Stimulated activated CD8-positive, alpha-beta memory T cell treated with anti-CD3 and anti-CD28 coated beads, Interleukin-2, amount 100 ng/mL, for 1 hour (primary cell): ENCODE measurements around the gene CCDC157.
A peak's percentile ranks its signal among the peaks of the same experiment; 100 is the strongest.

ENCODE experiments used
- DNase-seq, 2 donors: peaks; one replicate each; pipeline ENCODE4 v3.0.0-alpha.2; 2020; ENCODE audit warnings: low read depth in 2 of 2

CCDC157 gene

DNA sequence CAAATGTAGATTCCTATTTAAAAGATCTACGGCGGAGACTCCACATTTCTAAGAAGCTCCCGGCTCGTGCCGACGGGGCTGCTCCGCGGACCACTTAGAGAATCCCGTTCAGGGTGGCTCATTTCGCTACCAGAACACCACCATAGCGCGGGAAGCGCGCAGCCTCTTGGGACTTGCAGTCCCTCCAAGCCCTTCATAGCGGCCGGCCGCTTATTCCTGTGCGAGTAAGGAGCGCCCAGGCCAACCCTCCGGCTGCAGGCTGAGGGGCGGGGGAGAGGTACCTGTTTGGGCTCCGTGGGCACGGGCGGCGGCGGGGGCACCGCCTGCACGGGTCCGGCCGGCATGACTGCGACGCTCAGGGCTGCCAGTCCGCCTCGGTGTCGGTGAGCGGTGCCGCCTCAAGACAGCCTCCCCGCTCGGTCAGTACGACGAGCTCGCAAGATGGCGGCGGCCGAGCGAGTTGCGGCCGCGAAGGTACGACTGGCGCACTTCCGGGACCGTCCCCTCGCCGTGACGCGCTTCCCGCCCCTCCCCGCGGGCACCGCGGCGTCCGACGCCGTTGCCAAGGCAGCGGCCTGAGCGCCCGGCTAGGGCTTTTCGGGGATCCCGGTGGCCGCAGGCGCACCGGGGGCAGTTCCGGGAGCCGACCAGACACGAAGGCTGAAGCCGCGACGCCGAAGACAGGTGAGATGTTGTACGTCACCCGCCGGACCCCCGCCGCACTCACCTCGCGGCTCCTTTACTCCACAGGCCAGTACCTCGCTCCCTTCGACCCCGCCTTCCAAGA lies at the start of gene CCDC157, which contains the start of gene SF3A1:
Gene CCDC157 (plus strand): TSS at position 559 of the 787 bp plus-strand sequence. CDS start 8,994 bp downstream, outside the sequence.
Gene SF3A1 (minus strand): TSS at position 446 of the 787 bp plus-strand sequence. CDS start 102 bp downstream, at position 344.
- peak; percentile 71 to 77 for DNase-seq

GRCh38 chr22:30307041-30307574 lies 49.7 kb upstream of the CCDC157 start:
- DNase-seq, result no peak

DNA sequence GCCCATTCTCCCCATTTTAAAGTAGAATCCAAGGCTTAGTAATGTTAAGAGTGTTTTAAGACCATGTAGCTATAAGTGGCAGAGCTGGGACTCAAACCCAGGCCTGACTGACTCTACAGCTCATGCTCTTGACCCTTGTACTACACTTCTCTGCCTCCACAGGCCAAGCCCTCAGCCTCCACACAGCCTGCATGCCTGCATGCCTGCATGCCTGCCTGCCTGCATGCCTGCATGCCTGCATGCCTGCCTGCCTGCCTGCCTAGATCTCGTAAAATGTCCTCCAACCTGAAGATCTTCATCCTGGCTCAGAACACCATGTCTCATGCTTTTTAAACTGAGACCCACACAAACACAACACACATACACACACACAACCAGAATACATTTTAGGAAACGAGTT lies 48.7 kb upstream of the CCDC157 start:
- DNase-seq, result no peak

DNA sequence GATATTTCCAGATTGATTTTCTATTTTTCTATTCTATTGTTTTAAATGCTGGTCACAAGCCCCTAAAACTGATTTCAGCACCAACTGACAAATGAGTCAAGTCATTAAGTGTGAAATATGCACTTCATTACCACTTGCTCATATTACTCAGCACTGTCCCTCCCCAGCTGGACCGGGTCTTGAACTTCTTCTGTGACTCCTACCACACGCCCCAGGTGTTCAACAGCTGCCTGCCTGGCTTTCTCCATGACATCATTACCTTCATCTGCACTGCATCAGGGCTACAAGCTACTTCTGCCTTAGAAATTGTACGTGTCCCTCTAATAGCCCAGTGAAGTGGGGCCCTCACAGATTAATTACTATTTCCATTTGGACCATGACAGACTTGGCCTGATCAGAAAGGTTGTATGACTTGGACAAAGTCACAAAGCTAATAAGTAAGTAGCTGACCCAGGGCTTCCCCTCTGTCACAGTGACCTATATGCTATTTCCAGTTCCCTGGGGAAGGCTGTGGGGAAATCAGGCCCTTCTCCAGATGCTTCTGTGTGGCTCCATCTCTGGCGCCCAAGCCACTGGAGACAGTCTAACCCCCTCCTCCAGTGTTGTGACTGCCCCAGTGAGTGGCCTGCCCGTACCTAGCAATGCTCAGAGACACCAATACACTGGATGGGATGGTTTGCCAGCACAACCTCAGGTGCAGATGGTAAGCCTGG lies 48.1 kb upstream of the CCDC157 start:
- DNase-seq, result no peak

DNA sequence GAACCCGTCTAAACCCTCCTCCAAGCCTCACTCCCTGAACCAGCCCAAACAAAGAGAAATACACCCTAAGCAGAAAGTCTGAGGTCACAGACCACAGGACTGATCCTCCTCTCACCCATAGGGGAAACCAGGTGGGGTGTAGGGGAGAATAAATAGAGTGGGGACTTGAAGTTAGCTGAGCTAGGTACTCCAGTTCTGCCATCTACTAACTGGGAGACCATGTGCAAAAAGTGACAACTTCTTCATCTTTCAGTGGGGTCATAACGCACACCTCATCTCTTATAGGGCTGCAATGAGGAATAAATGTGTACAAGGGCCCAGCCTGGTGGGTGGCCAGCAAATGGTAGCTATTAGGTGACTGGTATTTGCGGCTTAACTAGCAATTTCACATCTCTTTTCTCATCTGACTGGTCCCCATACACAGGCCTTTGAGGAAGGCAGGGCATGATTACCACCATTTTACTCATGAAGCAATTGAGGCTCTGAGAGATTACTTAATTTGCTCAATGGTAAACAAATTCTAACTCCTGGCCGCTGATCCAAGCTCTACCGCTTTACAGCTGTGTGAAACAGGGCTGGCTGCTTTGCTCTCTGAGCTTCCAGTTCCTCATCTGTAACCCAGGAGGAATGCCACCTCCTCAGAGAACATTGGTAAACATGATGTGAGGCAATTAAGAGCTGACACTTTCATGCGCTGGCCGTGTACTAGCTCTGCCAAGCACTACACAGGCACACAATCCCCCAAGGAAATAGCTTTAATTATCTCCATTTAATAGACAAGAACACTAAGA lies 46.7 kb upstream of the CCDC157 start:
- DNase-seq, result no peak

DNA sequence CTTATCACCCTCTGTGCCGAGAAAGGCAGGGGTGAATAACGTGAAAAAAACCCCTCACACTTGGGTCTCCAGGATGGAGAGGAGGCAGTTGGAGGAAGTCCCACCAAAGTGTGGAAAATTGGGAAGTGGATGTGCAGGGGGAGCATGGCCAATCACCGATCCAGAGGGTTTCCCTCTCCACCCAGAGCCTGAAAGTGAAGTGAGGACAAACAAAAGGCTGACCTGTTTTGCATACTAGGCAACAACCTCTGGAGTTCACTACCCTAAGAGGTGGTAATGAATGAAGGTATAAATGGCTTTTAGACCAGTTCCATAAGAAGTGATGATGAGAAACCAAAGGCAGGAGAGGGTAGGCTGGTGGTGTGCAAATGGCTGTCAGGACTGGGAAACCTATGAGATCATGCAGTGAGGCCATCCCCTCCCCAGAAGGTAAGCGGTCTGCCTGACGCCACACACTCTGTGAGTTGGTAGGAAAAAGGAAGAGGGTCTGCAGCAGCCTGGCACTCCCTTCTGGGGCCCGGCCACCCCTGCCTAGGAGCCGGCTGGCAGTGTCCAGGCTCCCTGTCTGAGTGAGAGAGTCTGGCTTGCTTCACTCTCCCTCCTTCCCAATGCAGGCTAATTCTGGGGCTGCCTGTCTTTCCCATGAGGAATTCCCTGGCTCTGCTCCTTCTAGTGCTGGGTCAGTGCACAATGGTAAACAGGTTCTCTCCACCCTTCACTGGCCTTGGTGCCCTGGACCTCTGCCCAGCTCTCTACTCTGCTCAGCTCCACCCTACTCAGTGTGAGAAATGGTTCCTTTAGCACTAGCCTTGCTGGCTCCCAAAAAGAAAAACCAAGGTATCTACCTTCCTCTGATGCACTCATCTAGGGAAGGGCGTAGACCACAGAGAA lies 45.7 kb upstream of the CCDC157 start:
- DNase-seq, result no peak

GRCh38 chr22:30312053-30312452 lies 44.8 kb upstream of the CCDC157 start:
- no peak for DNase-seq

DNA sequence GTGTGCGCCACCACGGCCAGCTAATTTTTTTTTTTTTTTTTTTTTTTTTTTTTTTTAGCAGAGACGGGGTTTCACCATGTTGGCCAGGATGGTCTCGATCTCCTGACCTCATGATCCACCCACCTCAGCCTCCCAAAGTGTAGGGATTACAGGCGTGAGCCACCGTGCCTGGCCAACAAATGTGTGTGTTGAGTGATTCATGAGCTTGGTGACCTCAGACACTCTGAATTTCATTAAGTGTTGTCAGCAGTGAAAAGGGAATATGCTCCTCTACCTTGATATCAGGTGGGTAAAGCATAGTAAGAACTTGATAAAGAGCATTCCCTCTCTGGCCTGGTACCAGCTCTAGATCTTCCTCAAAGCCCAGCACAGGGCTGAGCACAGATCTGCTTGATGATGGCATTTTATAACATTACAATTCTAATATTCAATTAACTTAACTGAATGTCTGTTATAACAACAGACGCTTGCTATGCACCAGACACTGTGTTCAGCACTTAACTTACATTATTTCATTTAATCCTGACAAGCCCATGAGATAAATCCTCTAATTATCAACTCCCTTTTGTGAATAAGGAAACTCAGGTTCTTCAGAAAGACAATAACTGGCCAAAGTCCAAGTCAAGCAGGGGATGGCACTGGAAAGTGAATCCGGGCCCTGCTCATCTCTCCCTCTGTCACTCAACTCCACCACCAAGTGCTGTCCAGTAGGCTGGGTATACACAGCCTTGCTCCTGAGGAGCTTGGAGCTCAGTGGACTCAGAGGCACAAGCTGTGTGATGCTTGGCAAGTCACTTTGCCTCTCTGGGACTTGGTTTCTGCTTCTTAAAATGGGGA lies 43.1 kb upstream of the CCDC157 start:
- DNase-seq, result no peak

GRCh38 chr22:30314915-30315314 lies 41.9 kb upstream of the CCDC157 start:
- no peak for DNase-seq

DNA sequence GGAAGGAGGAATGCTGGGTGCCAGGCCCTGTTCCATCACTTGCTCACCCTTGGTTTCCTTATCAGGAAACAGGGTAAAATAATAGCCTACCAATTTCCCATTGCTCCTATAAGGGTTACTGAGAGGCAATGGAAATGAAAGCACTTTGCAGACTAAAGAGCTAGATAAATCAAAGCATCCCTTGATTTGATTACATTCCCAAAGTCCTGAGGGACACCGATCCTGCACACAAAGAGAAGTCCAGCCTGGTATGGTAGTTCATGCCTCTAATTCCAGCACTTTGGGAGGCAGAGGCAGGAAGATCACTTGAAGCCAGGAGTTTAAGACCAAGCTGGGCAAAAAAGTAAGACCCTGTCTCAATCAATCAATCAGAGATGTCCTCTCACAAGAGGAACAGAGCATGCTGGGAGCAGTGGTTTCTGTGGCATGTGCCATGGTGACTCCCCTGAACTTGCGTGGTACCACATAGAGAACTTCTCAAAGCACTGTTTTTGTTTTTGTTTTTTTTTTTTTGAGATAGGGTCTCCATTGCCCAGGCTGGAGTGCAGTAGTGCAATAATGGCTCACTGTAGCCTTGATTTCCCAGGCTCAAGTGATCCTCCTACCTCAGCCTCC lies 40.7 kb upstream of the CCDC157 start:
- DNase-seq, result no peak

GRCh38 chr22:30317778-30318177 lies 39.0 kb upstream of the CCDC157 start:
- no peak for DNase-seq

DNA sequence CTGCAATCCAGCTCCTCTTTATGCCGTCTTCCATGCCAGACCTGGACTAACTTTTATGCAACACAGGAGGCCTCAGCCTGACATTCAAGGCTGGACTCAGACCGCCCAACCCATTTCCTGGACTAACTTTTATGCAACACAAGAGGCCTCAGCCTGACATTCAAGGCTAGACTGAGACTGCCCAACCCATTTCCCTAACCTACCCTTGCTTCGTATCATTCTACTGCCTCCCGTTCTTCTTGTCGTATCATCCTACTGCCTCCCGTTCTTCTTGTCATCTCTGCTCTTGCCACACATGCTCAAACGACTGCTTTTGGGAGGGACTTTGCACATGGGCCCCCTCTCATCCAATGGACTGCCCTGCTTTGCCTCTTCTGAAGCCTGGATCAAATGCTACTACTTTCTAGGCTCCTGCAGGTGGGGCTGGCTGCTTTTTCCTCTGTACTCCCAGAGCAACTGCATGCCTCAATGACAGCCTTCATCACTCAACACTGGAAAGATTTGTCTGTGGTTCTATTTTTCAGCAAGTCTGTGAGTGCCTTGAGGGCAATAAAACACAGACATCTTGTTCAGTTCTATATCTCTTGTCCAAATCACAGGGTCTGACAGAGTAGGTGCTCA lies 37.9 kb upstream of the CCDC157 start:
- no peak for DNase-seq

- no peak for DNase-seq
Observed at GRCh38 chr22:30320021-30320556, 36.7 kb upstream of the CCDC157 start.

DNA sequence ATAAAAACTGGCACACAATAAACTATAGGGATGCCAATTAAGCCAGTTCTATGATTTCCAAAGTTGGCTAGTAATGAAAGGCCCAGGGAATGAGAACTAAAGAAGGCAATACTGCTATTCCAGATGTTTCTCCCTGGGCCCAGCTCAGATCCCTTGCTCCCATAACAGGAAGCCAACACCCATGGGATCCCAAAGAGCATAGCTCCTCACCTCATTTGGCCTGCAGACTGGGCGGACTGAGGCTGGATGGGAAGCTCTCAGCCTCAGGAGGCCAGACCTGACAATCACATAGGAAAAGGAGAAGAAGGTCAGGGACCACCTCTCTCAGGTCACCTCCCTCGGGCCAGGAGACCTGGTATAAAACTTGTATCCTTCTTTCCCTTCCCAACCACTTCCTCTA lies 35.3 kb upstream of the CCDC157 start:
- DNase-seq, result no peak

DNA sequence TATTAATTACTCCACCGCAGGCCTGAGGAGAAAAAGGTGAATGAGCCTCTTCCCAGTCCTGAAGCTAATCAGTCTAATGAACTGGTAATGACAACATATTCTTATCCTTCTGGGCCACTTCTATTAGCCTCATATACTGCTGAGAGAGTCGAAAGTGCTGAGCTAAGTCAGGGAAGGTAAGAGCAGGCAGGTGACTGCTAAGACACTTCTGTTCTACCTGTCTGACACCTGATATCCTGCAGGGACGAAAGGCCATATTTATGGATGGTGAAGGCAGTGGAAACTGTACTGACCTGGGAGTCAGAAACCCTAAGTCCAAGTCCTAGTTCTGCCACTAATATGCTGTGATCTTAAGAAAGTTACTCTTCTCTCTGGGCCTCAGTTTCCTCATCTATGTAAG lies 33.6 kb upstream of the CCDC157 start:
- DNase-seq, result no peak

DNA sequence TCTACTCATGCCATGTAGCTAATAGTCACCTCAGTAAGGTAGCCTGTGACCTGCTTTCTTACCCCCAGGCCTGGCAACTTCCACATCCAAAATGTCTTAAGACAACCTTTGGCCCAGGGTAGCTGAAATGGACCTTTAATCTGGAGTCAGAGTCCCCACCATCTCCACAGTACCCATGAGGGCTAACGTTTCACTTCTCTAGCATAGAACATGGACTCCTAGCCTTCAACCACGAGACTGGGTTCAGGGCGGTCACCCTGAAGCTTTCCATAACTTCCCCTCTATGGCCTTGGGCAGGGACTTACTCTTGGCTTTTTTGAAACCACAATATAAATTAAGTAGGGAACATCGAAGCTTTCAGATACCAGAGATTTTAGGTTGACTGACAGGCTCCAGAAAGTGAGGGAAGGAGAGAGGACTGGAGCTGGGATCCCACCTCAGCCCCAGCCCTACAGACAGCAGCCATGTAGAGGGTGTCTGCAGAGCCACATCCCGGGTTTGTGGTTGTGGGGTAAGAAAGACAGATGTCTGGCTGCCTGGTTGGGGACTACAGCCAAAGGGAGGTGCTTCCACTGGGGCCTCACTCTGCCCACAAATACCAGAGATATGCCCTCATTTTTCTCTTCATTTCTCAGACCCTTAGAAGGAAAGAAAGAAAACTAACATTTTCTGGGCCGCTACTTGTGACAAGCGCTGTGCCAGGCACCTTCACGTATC lies 32.6 kb upstream of the CCDC157 start:
- DNase-seq, result no peak

- DNase-seq, result no peak
Observed at GRCh38 chr22:30325065-30325720, 31.6 kb upstream of the CCDC157 start.
